Muscle of leg (tissue), 11 donors: ENCODE results near the gene FAM171A2. TPM values are rescaled to one million over a fixed set of nuclear protein-coding genes. Genes with fewer than 3 reads are reported as not detected.

Experiments
- DNase-seq: peaks from one replicate; pipeline ENCODE4 v3.0.0; 2013
- H3K27ac ChIP-seq: one replicate; pipeline ENCODE4 v1.5.1; 2013; ENCODE audit warnings: mild to moderate bottlenecking, low read length, control low read depth
- H3K27me3 ChIP-seq: one replicate; pipeline ENCODE4 v1.6.1; 2013; ENCODE audit warnings: low read length; ENCODE audit not compliant: control insufficient read depth, insufficient read depth
- H3K36me3 ChIP-seq: one replicate; pipeline ENCODE4 v1.6.1; 2013; ENCODE audit warnings: low read length; ENCODE audit not compliant: control insufficient read depth, insufficient read depth
- H3K4me1 ChIP-seq: one replicate; pipeline ENCODE4 v1.6.1; 2013; ENCODE audit warnings: low read length; ENCODE audit not compliant: control insufficient read depth, insufficient read depth
- H3K4me3 ChIP-seq: one replicate; pipeline ENCODE4 v1.5.1; 2013; ENCODE audit warnings: low read length, control low read depth
- H3K9me3 ChIP-seq: replicated peaks from 2 replicates; pipeline ENCODE4 v1.6.1; 2013; ENCODE audit warnings: low read depth, low read length; ENCODE audit not compliant: control insufficient read depth
- WGBS: methylation state at CpG from one replicate; pipeline ENCODE4 v1.1.5; 2013; ENCODE audit warnings: missing lambda C conversion rate; ENCODE audit not compliant: insufficient coverage; 5-methylcytosine and 5-hydroxymethylcytosine counted together
- polyA plus RNA-seq, 8 donors: library from polyadenylated mRNA; unstranded; fragments of 120-200 nt; gene quantifications; one replicate each; pipeline versions ENCODE4 v1.2.1 to v1.2.3, GENCODE V29; 2013; ENCODE audit warnings: inconsistent platforms in 1 of 8, low replicate concordance in 1 of 8; ENCODE audit not compliant: insufficient read length in 8 of 8, insufficient read depth in 1 of 8
- total RNA-seq: library from RNA; stranded (reverse); fragments of 120-200 nt; gene quantifications from one replicate; pipeline ENCODE4 v1.2.4, GENCODE V29; 2013

FAM171A2 gene
- total and polyA plus RNA-seq, 9 donors = 52.9 to 110 (median 80.0) TPM

- WGBS = 6% methylated on average over 15 of the region's 29 CpGs
- Histone ChIP-seq H3K4me3 (no peak overlapping the region), H3K27me3 (peaks cover 49% of the 10 kb centered on the region), H3K4me1 (peaks cover 17% of the 10 kb centered on the region), H3K9me3 (no peaks in the 10 kb centered on the region), H3K36me3 (no peaks in the 10 kb centered on the region), H3K27ac (no peak overlapping the region)
- DNase-seq = no peak
Observed at GRCh38 chr17:44384281-44384822, 20.7 kb upstream of the FAM171A2 start.

DNA sequence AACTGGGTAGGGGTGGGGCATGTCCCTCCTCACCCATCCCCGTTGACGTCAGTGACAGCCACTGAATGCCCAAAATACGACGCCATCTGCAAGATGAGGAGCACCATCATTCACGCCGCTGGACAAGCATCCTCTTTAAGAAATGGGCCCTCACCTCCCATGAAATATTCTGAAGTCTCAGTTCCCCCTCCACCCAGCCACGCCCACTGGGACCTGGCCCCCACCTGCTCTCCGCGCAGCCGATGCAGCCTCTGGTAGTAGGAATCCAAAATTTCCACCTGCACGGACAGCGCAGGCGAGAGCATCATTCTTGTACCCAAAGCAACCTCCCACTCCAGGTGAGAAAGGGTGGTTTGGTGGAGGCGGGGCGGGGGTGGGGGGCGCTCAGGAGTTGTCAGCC, 20.2 kb upstream of the FAM171A2 start:
- H3K27me3 ChIP-seq = peaks cover 49% of the 10 kb centered on the region
- peaks cover 17% of the 10 kb centered on the region for H3K4me1 ChIP-seq
- no peak overlapping the region for H3K4me3 ChIP-seq
- no peaks in the 10 kb centered on the region for H3K36me3 ChIP-seq
- H3K9me3 ChIP-seq = no peaks in the 10 kb centered on the region
- no peak overlapping the region for H3K27ac ChIP-seq
- 53% methylated on average over 9 of the region's 16 CpGs for WGBS
- no peak for DNase-seq

DNA sequence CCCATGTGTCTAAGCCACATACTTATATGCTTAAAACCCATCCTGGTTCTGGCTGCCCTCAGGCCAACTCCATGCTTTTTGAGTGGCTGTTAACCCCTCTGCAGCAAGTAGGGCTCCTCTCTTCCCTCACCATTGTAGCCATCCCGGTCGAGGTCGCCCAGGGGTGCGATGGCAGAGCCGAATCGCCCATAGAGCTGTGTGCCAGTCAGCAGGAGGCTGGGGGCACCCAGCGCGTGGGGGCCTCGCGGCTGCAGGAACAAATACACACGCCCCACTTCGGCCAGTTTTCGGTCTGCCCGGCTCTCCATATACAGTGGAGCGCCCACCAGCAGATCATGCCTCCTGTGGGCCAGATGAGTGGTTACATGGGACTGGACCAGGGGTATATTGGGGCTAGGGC, 19.7 kb upstream of the FAM171A2 start:
- no peak overlapping the region for H3K4me3 ChIP-seq
- H3K27ac ChIP-seq = no peak overlapping the region
- no peaks in the 10 kb centered on the region for H3K9me3 ChIP-seq
- no peak for DNase-seq
- H3K27me3 ChIP-seq = peaks cover 49% of the 10 kb centered on the region
- WGBS = 92% methylated on average over 11 of the region's 15 CpGs
- H3K4me1 ChIP-seq = peaks cover 17% of the 10 kb centered on the region
- no peaks in the 10 kb centered on the region for H3K36me3 ChIP-seq

DNA sequence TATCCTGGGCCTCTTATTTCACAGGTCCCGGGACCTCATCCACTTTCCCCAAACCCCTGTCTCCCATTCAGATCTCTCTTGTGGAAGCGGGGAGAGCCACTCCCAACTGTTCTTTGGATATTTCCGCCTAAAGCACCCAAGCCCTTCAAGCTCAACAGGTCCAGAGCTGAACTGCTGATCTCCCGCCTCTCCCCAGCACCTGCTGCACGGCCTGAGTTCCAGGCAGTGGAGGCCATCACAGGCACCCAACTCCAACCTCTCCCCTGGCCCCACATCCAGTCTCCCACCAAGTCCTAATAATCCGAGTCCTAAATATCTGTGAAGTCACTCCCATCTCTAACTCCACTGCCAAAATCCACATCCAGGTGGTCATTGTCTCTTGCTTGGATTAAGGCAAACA, 19.3 kb upstream of the FAM171A2 start:
- 87% methylated on average over 5 of the region's 6 CpGs for WGBS
- Histone ChIP-seq H3K9me3 (no peaks in the 10 kb centered on the region), H3K4me3 (no peak overlapping the region), H3K27ac (no peak overlapping the region), H3K36me3 (no peaks in the 10 kb centered on the region), H3K4me1 (peaks cover 17% of the 10 kb centered on the region), H3K27me3 (peaks cover 51% of the 10 kb centered on the region)
- no peak for DNase-seq

GRCh38 chr17:44381810-44382305, 18.2 kb upstream of the FAM171A2 start:
- 78% methylated on average over 4 of the region's 4 CpGs for WGBS
- no peak for DNase-seq
- Histone ChIP-seq H3K27me3 (peaks cover 50% of the 10 kb centered on the region), H3K36me3 (no peaks in the 10 kb centered on the region), H3K4me3 (no peak overlapping the region), H3K27ac (no peak overlapping the region), H3K9me3 (no peaks in the 10 kb centered on the region), H3K4me1 (peaks cover 17% of the 10 kb centered on the region)

DNA sequence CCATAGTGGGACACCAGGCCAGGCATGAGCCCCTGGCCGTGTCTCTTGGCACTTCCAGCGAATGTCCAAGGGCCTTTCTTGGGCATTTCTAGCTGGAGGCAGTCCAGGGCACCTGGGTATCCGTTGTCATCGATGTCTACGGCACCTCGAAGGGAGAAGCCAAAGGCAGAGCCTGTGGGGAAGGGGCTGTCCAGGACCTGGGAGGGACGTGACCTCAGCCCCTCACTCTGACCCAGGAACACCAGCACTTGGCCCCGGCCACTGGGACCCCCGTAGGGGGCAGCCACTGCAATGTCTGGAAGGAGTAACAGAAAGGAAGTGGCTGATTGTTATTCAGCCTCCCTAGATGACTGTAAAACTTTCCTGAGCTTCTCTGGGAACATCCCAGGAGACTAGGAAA, 17.1 kb upstream of the FAM171A2 start:
- H3K9me3 ChIP-seq = no peaks in the 10 kb centered on the region
- no peak overlapping the region for H3K4me3 ChIP-seq
- peaks cover 43% of the 10 kb centered on the region for H3K27me3 ChIP-seq
- H3K4me1 ChIP-seq = peaks cover 21% of the 10 kb centered on the region
- no peaks in the 10 kb centered on the region for H3K36me3 ChIP-seq
- H3K27ac ChIP-seq = no peak overlapping the region
- DNase-seq = no peak
- WGBS = 74% methylated on average over 8 of the region's 9 CpGs

DNA sequence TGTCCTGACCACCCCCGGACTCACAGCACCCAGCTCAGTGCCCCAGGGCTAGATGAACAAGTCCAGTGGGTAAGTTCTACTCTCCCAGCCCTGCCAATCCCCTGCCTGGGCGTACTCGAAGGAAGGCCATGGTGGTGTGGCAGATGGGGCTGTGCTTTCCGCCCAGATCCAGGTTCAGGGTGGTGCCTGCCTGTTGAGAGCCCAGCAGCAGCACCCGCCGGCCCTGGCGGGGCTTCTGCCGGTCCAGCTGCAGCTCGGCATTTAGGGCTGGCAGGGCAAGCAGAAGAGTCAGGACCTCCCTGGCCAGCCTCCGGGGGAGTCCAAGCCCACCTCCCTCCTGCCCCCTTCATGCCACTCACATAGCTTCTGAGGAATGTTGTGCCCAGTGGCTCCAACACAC, 16.2 kb upstream of the FAM171A2 start:
- H3K27me3 ChIP-seq = peaks cover 39% of the 10 kb centered on the region
- no peaks in the 10 kb centered on the region for H3K9me3 ChIP-seq
- peaks cover 22% of the 10 kb centered on the region for H3K4me1 ChIP-seq
- H3K4me3 ChIP-seq = no peak overlapping the region
- DNase-seq = no peak
- H3K27ac ChIP-seq = no peak overlapping the region
- 88% methylated on average over 9 of the region's 10 CpGs for WGBS
- no peaks in the 10 kb centered on the region for H3K36me3 ChIP-seq

- Histone ChIP-seq H3K4me1 (peaks cover 15% of the 10 kb centered on the region), H3K27me3 (peaks cover 25% of the 10 kb centered on the region), H3K27ac (no peak overlapping the region), H3K4me3 (no peak overlapping the region), H3K9me3 (no peaks in the 10 kb centered on the region), H3K36me3 (no peaks in the 10 kb centered on the region)
- 76% methylated on average over 13 of the region's 14 CpGs for WGBS
- no peak for DNase-seq
Observed at GRCh38 chr17:44378171-44378705, 14.6 kb upstream of the FAM171A2 start.

DNA sequence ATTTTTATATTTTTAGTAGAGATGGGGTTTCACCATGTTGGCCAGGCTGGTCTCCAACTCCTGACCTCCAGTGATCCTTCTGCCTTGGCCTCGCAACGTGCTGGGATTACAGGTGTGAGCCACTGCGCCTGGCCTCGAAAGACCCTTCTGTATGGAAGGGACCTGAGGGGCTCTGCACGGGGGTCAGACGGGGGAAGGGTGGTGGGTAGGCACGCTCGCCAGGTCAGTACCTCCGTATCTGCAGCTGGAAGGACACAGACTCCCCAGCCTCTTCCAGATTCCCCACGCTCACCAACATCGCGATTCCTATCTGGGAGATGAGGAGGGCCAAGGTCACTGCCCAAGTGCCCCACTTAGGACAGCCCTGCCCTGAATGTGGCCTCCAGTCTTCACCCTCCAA, 13.1 kb upstream of the FAM171A2 start:
- Histone ChIP-seq H3K4me1 (peaks cover 15% of the 10 kb centered on the region), H3K27me3 (peaks cover 20% of the 10 kb centered on the region), H3K9me3 (no peaks in the 10 kb centered on the region), H3K27ac (no peak overlapping the region), H3K4me3 (no peak overlapping the region), H3K36me3 (no peaks in the 10 kb centered on the region)
- no peak for DNase-seq
- 85% methylated on average over 8 of the region's 12 CpGs for WGBS

DNA sequence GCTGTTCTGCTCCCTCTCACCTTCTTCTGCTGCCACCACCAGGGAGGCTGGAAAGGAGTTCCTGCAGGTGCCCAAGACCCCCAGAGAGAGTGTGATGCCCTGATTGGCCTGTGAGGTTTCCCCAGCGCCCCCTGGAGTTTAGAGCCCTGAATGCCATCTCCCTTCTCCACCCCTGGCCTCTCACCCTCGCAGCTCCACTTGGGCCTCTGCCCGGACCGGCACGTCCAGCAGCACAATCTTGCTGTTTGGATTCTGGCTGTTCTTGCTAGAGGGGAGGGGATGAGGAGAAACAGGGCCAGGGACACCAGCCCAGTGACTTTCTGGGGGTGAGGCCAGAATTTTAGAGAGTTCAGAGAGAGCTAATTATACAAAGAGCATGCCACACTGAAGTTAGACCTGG, 12.5 kb upstream of the FAM171A2 start:
- peak; percentile 62 for DNase-seq
- Histone ChIP-seq H3K9me3 (no peaks in the 10 kb centered on the region), H3K4me3 (no peak overlapping the region), H3K36me3 (no peaks in the 10 kb centered on the region), H3K27ac (no peak overlapping the region), H3K27me3 (peaks cover 23% of the 10 kb centered on the region), H3K4me1 (peaks cover 15% of the 10 kb centered on the region)
- 0% methylated on average over 1 of the region's 5 CpGs for WGBS
